Lung (tissue), 12 donors: Measurements from ENCODE around the gene ODAD4. TPM values are rescaled to one million over a fixed set of nuclear protein-coding genes. Genes with fewer than 3 reads are reported as not detected.

Experiments
- ATAC-seq: fragments of 200-7000 bp; cut with Tn5 transposase; one replicate; pipeline ENCODE4 v1.9.1; 2020; ENCODE audit warnings: moderate number of reproducible peaks; ENCODE audit not compliant: insufficient read depth, low FRiP score
- DNase-seq, 3 donors: peaks; one replicate each; pipeline ENCODE4 v3.0.0-alpha.2; 2013 to 2017
- H3K27ac ChIP-seq, 2 donors: one replicate each; pipeline ENCODE4 v1.5.1; 2013; ENCODE audit warnings: mild to moderate bottlenecking in 2 of 2, moderate library complexity in 2 of 2, control low read depth in 1 of 2, inconsistent platforms in 1 of 2, low read depth in 1 of 2, low read length in 1 of 2
- H3K27me3 ChIP-seq, 3 donors: one replicate each; pipeline ENCODE4 v1.5.1; 2013; ENCODE audit warnings: low read length in 2 of 3; ENCODE audit not compliant: control insufficient read depth in 3 of 3, insufficient read depth in 3 of 3
- H3K36me3 ChIP-seq, 4 donors: one replicate each; pipeline ENCODE4 v1.5.1; 2013; ENCODE audit warnings: low read length in 4 of 4, mild to moderate bottlenecking in 1 of 4, moderate library complexity in 1 of 4; ENCODE audit not compliant: control insufficient read depth in 4 of 4, insufficient read depth in 4 of 4
- H3K4me1 ChIP-seq, 5 donors: one replicate each; pipeline ENCODE4 v1.5.1; 2013; ENCODE audit warnings: low read length in 5 of 5, mild to moderate bottlenecking in 2 of 5, moderate library complexity in 1 of 5; ENCODE audit not compliant: control insufficient read depth in 5 of 5, insufficient read depth in 5 of 5
- H3K4me3 ChIP-seq: one replicate; pipeline ENCODE4 v1.5.1; 2013; ENCODE audit warnings: mild to moderate bottlenecking, control low read depth, moderate library complexity
- H3K9ac ChIP-seq, 2 donors: one replicate each; pipeline ENCODE4 v1.5.1; 2013; ENCODE audit warnings: low read length in 2 of 2, control low read depth in 1 of 2; ENCODE audit not compliant: insufficient read depth in 1 of 2
- H3K9me3 ChIP-seq, 4 donors: one replicate each; pipeline ENCODE4 v1.5.1; 2013; ENCODE audit warnings: low read length in 3 of 4, mild to moderate bottlenecking in 1 of 4, moderate library complexity in 1 of 4; ENCODE audit not compliant: control insufficient read depth in 4 of 4, insufficient read depth in 3 of 4
- CTCF ChIP-seq: IDR thresholded peaks from 2 replicates; pipeline ENCODE4 v1.5.1; 2012; ENCODE audit warnings: mild to moderate bottlenecking; ENCODE audit errors: control extremely low read depth, extremely low read depth
- WGBS, 2 donors: extraction: QIAGEN DNeasy Blood & Tissue Kit; methylation state at CpG; one replicate each; pipeline ENCODE4 v1.1.7; 2013; 5-methylcytosine and 5-hydroxymethylcytosine counted together
- polyA plus RNA-seq, 2 donors: library from polyadenylated mRNA; stranded (reverse); fragments of 200-250 nt; gene quantifications; one replicate each; pipeline ENCODE4 v1.2.1, GENCODE V29; 2013
- total RNA-seq, 2 donors: library from RNA; depleted of rRNA in 1 of 2; stranded (reverse); fragments of >200 nt in 1 of 2; gene quantifications; one replicate each; pipeline ENCODE4 v1.2.1, GENCODE V29; 2014 to 2021
- donor health status: control.
- donor health status: control.
- donor health status: Bipolar disorder and iron deficiency.
- donor health status: healthy.
- donor health status: DM: yes; HTN: yes; CAD: no.

ODAD4 gene
- total and polyA plus RNA-seq, 4 donors = 5.4 to 16.7 (median 9.2) TPM

GRCh38 chr17:41942626-41943373 lies 12.4 kb downstream of the ODAD4 start:
- H3K27me3 ChIP-seq = no peaks in the 10 kb centered on the region
- WGBS, 2 donors = 81 to 87% methylated on average over 8 of the region's 8 CpGs
- peaks cover 0 to 4% (median 0%) of the 10 kb centered on the region in 4 donors for H3K36me3 ChIP-seq
- ATAC-seq (no peak), DNase-seq (no peak)
- no peak for TF ChIP-seq CTCF
- no peak overlapping the region for H3K27ac ChIP-seq
- H3K9ac ChIP-seq = no peak overlapping the region
- H3K4me3 ChIP-seq = no peak overlapping the region
- H3K4me1 ChIP-seq = no peaks in the 10 kb centered on the region
- no peaks in the 10 kb centered on the region for H3K9me3 ChIP-seq

- Histone ChIP-seq H3K36me3 (peaks cover 0 to 4% (median 0%) of the 10 kb centered on the region in 4 donors), H3K4me1 (no peaks in the 10 kb centered on the region), H3K4me3 (no peak overlapping the region), H3K27me3 (no peaks in the 10 kb centered on the region), H3K9ac (no peak overlapping the region), H3K9me3 (no peaks in the 10 kb centered on the region), H3K27ac (peak overlapping the region in 1 of 2 donors; percentile 10)
- 91 to 94% methylated on average over 3 of the region's 3 CpGs for WGBS, 2 donors
- DNase-seq = no peak
- no peak for TF ChIP-seq CTCF
- no peak for ATAC-seq
Observed at GRCh38 chr17:41943492-41943891, 13.1 kb downstream of the ODAD4 start.

DNA sequence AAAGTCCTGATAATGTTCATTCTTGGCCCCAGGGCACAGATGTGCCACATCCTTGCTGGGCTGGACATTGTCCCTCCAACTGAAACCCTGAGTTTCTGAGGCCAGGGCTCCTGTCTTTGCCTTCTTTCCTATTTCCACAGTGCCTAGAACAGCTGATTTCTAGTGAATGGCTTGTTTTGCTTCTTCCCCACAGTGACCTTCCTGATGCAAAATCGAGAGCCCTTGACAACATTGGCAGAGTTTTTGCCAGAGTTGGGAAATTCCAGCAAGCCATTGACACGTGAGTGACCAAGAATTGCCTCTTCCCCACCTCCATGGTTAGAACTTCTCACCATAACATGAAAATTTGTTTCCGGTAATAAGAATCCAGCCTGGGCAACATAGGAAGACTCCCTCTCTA lies 14.5 kb downstream of the ODAD4 start:
- DNase-seq = no peak
- Histone ChIP-seq H3K9me3 (no peaks in the 10 kb centered on the region), H3K4me1 (no peaks in the 10 kb centered on the region), H3K4me3 (no peak overlapping the region), H3K36me3 (peaks cover 0 to 2% (median 1%) of the 10 kb centered on the region in 4 donors), H3K9ac (no peak overlapping the region), H3K27ac (no peak overlapping the region), H3K27me3 (no peaks in the 10 kb centered on the region)
- no peak for TF ChIP-seq CTCF
- ATAC-seq = no peak
- 65 to 78% methylated on average over 3 of the region's 3 CpGs for WGBS, 2 donors
